Measurements from ENCODE around the gene DPP10. TPM values are rescaled to one million over a fixed set of nuclear protein-coding genes. Genes with fewer than 3 reads are reported as not detected.
"Not testable (repeated sequence)": the region's sequence is repeated elsewhere in the genome, so short reads cannot be mapped to it uniquely, and the experiment has no call there.

Gene DPP10
- total and polyA plus RNA-seq, 4 donors = 0.04 to 4.1 (median 0.48) TPM

- Histone ChIP-seq H3K9me3 (ENCODE audit: control insufficient read depth in 4 of 4, low read length in 3 of 4) (no peaks in the 10 kb centered on the region), H3K36me3 (ENCODE audit: control insufficient read depth in 4 of 4, insufficient read depth in 3 of 4, low read depth in 1 of 4, low read length in 3 of 4) (no peaks in the 10 kb centered on the region), H3K9ac (ENCODE audit: low read depth in 1 of 2, low read length in 2 of 2) (no peak overlapping the region), H3K4me3 (ENCODE audit: low read depth in 1 of 3, low read length in 3 of 3) (no peak overlapping the region), H3K4me1 (ENCODE audit: control insufficient read depth in 4 of 4, insufficient read depth in 4 of 4, low read length in 3 of 4) (no peaks in the 10 kb centered on the region), H3K27ac (ENCODE audit: low read depth in 1 of 2, low read length in 2 of 2) (no peak overlapping the region), H3K27me3 (ENCODE audit: control insufficient read depth in 4 of 4, insufficient read depth in 4 of 4, low read length in 3 of 4) (no peaks in the 10 kb centered on the region)
- DNase-seq (ENCODE audit: low spot score) = no peak
- no peak for TF ChIP-seq YY1 (IDR thresholded peaks at IDR 0.05)
- TF ChIP-seq MAX (IDR thresholded peaks at IDR 0.05) = no peak
- TF ChIP-seq REST (IDR thresholded peaks at IDR 0.05) = no peak
- TF ChIP-seq ATF3 (IDR thresholded peaks at IDR 0.05) = no peak
- TF ChIP-seq CTCF (IDR thresholded peaks at IDR 0.05; ENCODE audit: low read depth, low read length, missing input control) = no peak
- no peak for TF ChIP-seq GABPA (IDR thresholded peaks at IDR 0.05 in 1 of 2, conservative IDR thresholded peaks at IDR 0.05 in 1 of 2)
- no peak for TF ChIP-seq ZBTB33 (IDR thresholded peaks at IDR 0.05)
- no peak for TF ChIP-seq RXRA (IDR thresholded peaks at IDR 0.05)
- no peak for TF ChIP-seq RAD21 (IDR thresholded peaks at IDR 0.05)
- TF ChIP-seq JUND (IDR thresholded peaks at IDR 0.05) = no peak
- 79% methylated on average over 3 of the region's 3 CpGs for WGBS
These were observed 979.7 kb downstream of the DPP10 start for GRCh38 chr2:115422004-115422634.

GRCh38 chr2:115427436-115427835, 985.0 kb downstream of the DPP10 start:
- no peak for DNase-seq (ENCODE audit: low spot score)
- no peaks in the 10 kb centered on the region for H3K27me3 ChIP-seq (ENCODE audit: control insufficient read depth in 4 of 4, insufficient read depth in 4 of 4, low read length in 3 of 4)
- H3K9me3 ChIP-seq (ENCODE audit: control insufficient read depth in 4 of 4, low read length in 3 of 4) = no peaks in the 10 kb centered on the region
- H3K27ac ChIP-seq (ENCODE audit: low read depth in 1 of 2, low read length in 2 of 2) = no peak overlapping the region
- no peak overlapping the region for H3K9ac ChIP-seq (ENCODE audit: low read depth in 1 of 2, low read length in 2 of 2)
- H3K4me1 ChIP-seq (ENCODE audit: control insufficient read depth in 4 of 4, insufficient read depth in 4 of 4, low read length in 3 of 4) = no peaks in the 10 kb centered on the region
- TF ChIP-seq FOXA2 (IDR thresholded peaks at IDR 0.05) = no peak
- TF ChIP-seq MAX (IDR thresholded peaks at IDR 0.05) = no peak
- no peak for TF ChIP-seq RAD21 (IDR thresholded peaks at IDR 0.05)
- no peak for TF ChIP-seq ZBTB33 (IDR thresholded peaks at IDR 0.05)
- no peak for TF ChIP-seq JUND (IDR thresholded peaks at IDR 0.05)
- TF ChIP-seq YY1 (IDR thresholded peaks at IDR 0.05) = no peak
- H3K4me3 ChIP-seq (ENCODE audit: low read depth in 1 of 3, low read length in 3 of 3) = no peak overlapping the region
- H3K36me3 ChIP-seq (ENCODE audit: control insufficient read depth in 4 of 4, insufficient read depth in 3 of 4, low read depth in 1 of 4, low read length in 3 of 4) = no peaks in the 10 kb centered on the region
- WGBS = 85% methylated on average over 1 of the region's 1 CpG

- H3K9me3 ChIP-seq (ENCODE audit: control insufficient read depth in 4 of 4, low read length in 3 of 4); H3K36me3 ChIP-seq (ENCODE audit: control insufficient read depth in 4 of 4, insufficient read depth in 3 of 4, low read depth in 1 of 4, low read length in 3 of 4); H3K9ac ChIP-seq (ENCODE audit: low read depth in 1 of 2, low read length in 2 of 2); DNase-seq (ENCODE audit: low spot score); H3K4me3 ChIP-seq (ENCODE audit: low read depth in 1 of 3, low read length in 3 of 3); H3K27me3 ChIP-seq (ENCODE audit: control insufficient read depth in 4 of 4, insufficient read depth in 4 of 4, low read length in 3 of 4); H3K4me1 ChIP-seq (ENCODE audit: control insufficient read depth in 4 of 4, insufficient read depth in 4 of 4, low read length in 3 of 4); H3K27ac ChIP-seq (ENCODE audit: low read depth in 1 of 2, low read length in 2 of 2): not testable (repeated sequence)
- WGBS = 50% methylated on average over 6 of the region's 6 CpGs
These were observed 998.3 kb downstream of the DPP10 start for GRCh38 chr2:115440746-115441145.

Data from liver (tissue), 9 donors.